ENCODE results near the gene PHF20. TPM values are rescaled to one million over a fixed set of nuclear protein-coding genes. Genes with fewer than 3 reads are reported as not detected.

PHF20 gene
- polyA plus RNA-seq, 3 donors: 54.7 to 78.2 (median 73.6) TPM

GRCh38 chr20:35886537-35886936, 114.7 kb downstream of the PHF20 start:
- Mint-ChIP-seq H3K27ac (peak overlapping the region in 5 of 7 donors; percentile 39 to 85 (median 64)), H3K9me3 (no peaks in the 10 kb centered on the region), H3K4me1 (peaks cover 30% of the 10 kb centered on the region), H3K27me3 (ENCODE audit: low read depth in 3 of 3) (peaks cover 0 to 1% (median 0%) of the 10 kb centered on the region in 3 donors), H3K36me3 (peaks cover 13 to 31% of the 10 kb centered on the region in 2 donors), H3K4me3 (no peak overlapping the region)
- Histone ChIP-seq H3K27me3 (ENCODE audit: control insufficient read depth in 2 of 2, insufficient read depth in 2 of 2, low read length in 2 of 2) (no peaks in the 10 kb centered on the region), H4K20me1 (ENCODE audit: insufficient read depth, low read length) (peaks cover 25% of the 10 kb centered on the region), H3K79me2 (ENCODE audit: insufficient read depth, low read length) (no peaks in the 10 kb centered on the region), H3K4me2 (replicated peaks; ENCODE audit: extremely low read depth, low read length, poor library complexity, severe bottlenecking) (no peak overlapping the region), H3K27ac (ENCODE audit: low read depth in 1 of 2, low read length in 2 of 2) (peak overlapping the region in 1 of 2 donors; percentile 78), H3K36me3 (replicated peaks in 1 of 2; ENCODE audit: control insufficient read depth in 1 of 2, insufficient read depth in 2 of 2, low read length in 2 of 2) (peaks cover 7 to 41% of the 10 kb centered on the region in 2 donors), H3K9ac (ENCODE audit: insufficient read depth, low read length, poor library complexity, severe bottlenecking) (no peak overlapping the region), H3K4me1 (ENCODE audit: control insufficient read depth in 1 of 2, insufficient read depth in 2 of 2, low read length in 2 of 2) (peaks cover 19% of the 10 kb centered on the region in 2 donors), H2AFZ (ENCODE audit: insufficient read depth, low read depth, low read length, poor library complexity, severe bottlenecking) (no peak overlapping the region), H3K9me3 (replicated peaks in 1 of 2; ENCODE audit: control insufficient read depth in 1 of 2, insufficient read depth in 1 of 2, low read length in 2 of 2) (no peaks in the 10 kb centered on the region), H3K4me3 (replicated peaks in 1 of 3; ENCODE audit: low read depth in 2 of 3, low read length in 3 of 3) (no peak overlapping the region)
- no peak for TF ChIP-seq CTCF (IDR thresholded peaks at IDR 0.05)
- DNase-seq: no peak
- intact Hi-C loops (cut with micrococcal nuclease): no loop called here
- WGBS (ENCODE audit: insufficient coverage): 100% methylated on average over 3 of the region's 3 CpGs

GRCh38 chr20:35887393-35888064, 115.7 kb downstream of the PHF20 start:
- H3K36me3 Mint-ChIP-seq: peaks cover 9 to 32% of the 10 kb centered on the region in 2 donors
- DNase-seq: peak in 2 of 3 donors; percentile 7 to 26
- H3K4me3 ChIP-seq (replicated peaks in 1 of 3; ENCODE audit: low read depth in 2 of 3, low read length in 3 of 3): no peak overlapping the region
- H3K27me3 Mint-ChIP-seq (ENCODE audit: low read depth in 3 of 3): peaks cover 0 to 1% (median 0%) of the 10 kb centered on the region in 3 donors
- H3K9me3 Mint-ChIP-seq: no peaks in the 10 kb centered on the region
- peaks cover 30% of the 10 kb centered on the region for H3K4me1 Mint-ChIP-seq
- 86% methylated on average over 1 of the region's 8 CpGs for WGBS (ENCODE audit: insufficient coverage)
- no peaks in the 10 kb centered on the region for H3K79me2 ChIP-seq (ENCODE audit: insufficient read depth, low read length)
- H2AFZ ChIP-seq (ENCODE audit: insufficient read depth, low read depth, low read length, poor library complexity, severe bottlenecking): no peak overlapping the region
- H3K9ac ChIP-seq (ENCODE audit: insufficient read depth, low read length, poor library complexity, severe bottlenecking): no peak overlapping the region
- peaks cover 23% of the 10 kb centered on the region for H4K20me1 ChIP-seq (ENCODE audit: insufficient read depth, low read length)
- H3K27ac Mint-ChIP-seq: peak overlapping the region in 5 of 7 donors; percentile 61 to 84 (median 79)
- peaks cover 19% of the 10 kb centered on the region in 2 donors for H3K4me1 ChIP-seq (ENCODE audit: control insufficient read depth in 1 of 2, insufficient read depth in 2 of 2, low read length in 2 of 2)
- no peak overlapping the region for H3K4me2 ChIP-seq (replicated peaks; ENCODE audit: extremely low read depth, low read length, poor library complexity, severe bottlenecking)
- H3K27me3 ChIP-seq (ENCODE audit: control insufficient read depth in 2 of 2, insufficient read depth in 2 of 2, low read length in 2 of 2): no peaks in the 10 kb centered on the region
- H3K27ac ChIP-seq (ENCODE audit: low read depth in 1 of 2, low read length in 2 of 2): peak overlapping the region in 1 of 2 donors; percentile 78
- peaks cover 5 to 32% of the 10 kb centered on the region in 2 donors for H3K36me3 ChIP-seq (replicated peaks in 1 of 2; ENCODE audit: control insufficient read depth in 1 of 2, insufficient read depth in 2 of 2, low read length in 2 of 2)
- intact Hi-C loops (cut with micrococcal nuclease): no loop called here
- TF ChIP-seq CTCF (IDR thresholded peaks at IDR 0.05): no peak
- H3K4me3 Mint-ChIP-seq: no peak overlapping the region
- no peaks in the 10 kb centered on the region for H3K9me3 ChIP-seq (replicated peaks in 1 of 2; ENCODE audit: control insufficient read depth in 1 of 2, insufficient read depth in 1 of 2, low read length in 2 of 2)
